ENCODE data around the gene LUZP2.

Gene LUZP2

GRCh38 chr11:24572376-24572775 lies 75.5 kb downstream of the LUZP2 start:
- no peak for DNase-seq

GRCh38 chr11:24574461-24574860 lies 77.6 kb downstream of the LUZP2 start:
- DNase-seq, result no peak

GRCh38 chr11:24575392-24575791 lies 78.5 kb downstream of the LUZP2 start:
- DNase-seq, result no peak

- DNase-seq, result no peak
Observed at GRCh38 chr11:24585192-24585591, 88.3 kb downstream of the LUZP2 start.

GRCh38 chr11:24587635-24588034 lies 90.8 kb downstream of the LUZP2 start:
- no peak for DNase-seq

GRCh38 chr11:24588081-24588480 lies 91.2 kb downstream of the LUZP2 start:
- DNase-seq, result no peak

- no peak for DNase-seq
Observed at GRCh38 chr11:24589064-24589463, 92.2 kb downstream of the LUZP2 start.

- DNase-seq, result no peak
Observed at GRCh38 chr11:24591283-24591682, 94.4 kb downstream of the LUZP2 start.

GRCh38 chr11:24592360-24592759 lies 95.5 kb downstream of the LUZP2 start:
- DNase-seq, result no peak

- no peak for DNase-seq
Observed at GRCh38 chr11:24593332-24593731, 96.5 kb downstream of the LUZP2 start.

- no peak for DNase-seq
Observed at GRCh38 chr11:24594401-24594800, 97.5 kb downstream of the LUZP2 start.

GRCh38 chr11:24598641-24599040 lies 101.8 kb downstream of the LUZP2 start:
- DNase-seq, result no peak

GRCh38 chr11:24609192-24610119 lies 112.6 kb downstream of the LUZP2 start:
- DNase-seq, result no peak

- DNase-seq, result no peak
Observed at GRCh38 chr11:24615451-24616160, 118.8 kb downstream of the LUZP2 start.

- no peak for DNase-seq
Observed at GRCh38 chr11:24617856-24618255, 121.0 kb downstream of the LUZP2 start.

- DNase-seq, result no peak
Observed at GRCh38 chr11:24619900-24620299, 123.0 kb downstream of the LUZP2 start.

GRCh38 chr11:24622262-24622661 lies 125.4 kb downstream of the LUZP2 start:
- DNase-seq, result no peak

- no peak for DNase-seq
Observed at GRCh38 chr11:24623121-24623520, 126.3 kb downstream of the LUZP2 start.

GRCh38 chr11:24624432-24624831 lies 127.6 kb downstream of the LUZP2 start:
- DNase-seq, result no peak

- DNase-seq, result no peak
Observed at GRCh38 chr11:24625975-24626374, 129.1 kb downstream of the LUZP2 start.

- DNase-seq, result no peak
Observed at GRCh38 chr11:24628224-24628776, 131.4 kb downstream of the LUZP2 start.

- no peak for DNase-seq
Observed at GRCh38 chr11:24634606-24635160, 137.8 kb downstream of the LUZP2 start.

GRCh38 chr11:24635588-24636290 lies 138.9 kb downstream of the LUZP2 start:
- no peak for DNase-seq
